Central memory CD4-positive, alpha-beta T cell (primary cell): Measurements from ENCODE around the gene COPS9.
A peak's percentile ranks its signal among the peaks of the same experiment; 100 is the strongest.

Experiments used
- DNase-seq: peaks from one replicate; pipeline ENCODE4 v3.0.0; 2022

The COPS9 gene

GRCh38 chr2:240147382-240147781, 11.3 kb upstream of the COPS9 start:
- no peak for DNase-seq

- DNase-seq = no peak
These were observed 10.6 kb upstream of the COPS9 start for GRCh38 chr2:240146627-240147278.

GRCh38 chr2:240146141-240146561, 10.0 kb upstream of the COPS9 start:
- no peak for DNase-seq

GRCh38 chr2:240145461-240145860, 9.4 kb upstream of the COPS9 start:
- no peak for DNase-seq

GRCh38 chr2:240144649-240145261, 8.7 kb upstream of the COPS9 start:
- no peak for DNase-seq

- peak; percentile 66 for DNase-seq
These were observed 7.9 kb upstream of the COPS9 start for GRCh38 chr2:240143801-240144648.

- no peak for DNase-seq
These were observed 7.2 kb upstream of the COPS9 start for GRCh38 chr2:240143276-240143675.

- no peak for DNase-seq
These were observed 6.8 kb upstream of the COPS9 start for GRCh38 chr2:240142859-240143258.

GRCh38 chr2:240142256-240142775, 6.2 kb upstream of the COPS9 start:
- no peak for DNase-seq

- no peak for DNase-seq
These were observed 5.6 kb upstream of the COPS9 start for GRCh38 chr2:240141736-240142135.

- DNase-seq = no peak
These were observed 4.8 kb upstream of the COPS9 start for GRCh38 chr2:240140920-240141319.

- no peak for DNase-seq
These were observed 4.4 kb upstream of the COPS9 start, which contains the start of gene OTOS for GRCh38 chr2:240140511-240140910. TSS of gene OTOS (minus strand) at chr2:240140658. CDS start at chr2:240140326, 332 bp downstream.

GRCh38 chr2:240139666-240140393, 3.7 kb upstream of the COPS9 start:
- DNase-seq = no peak

GRCh38 chr2:240139011-240139441, 2.9 kb upstream of the COPS9 start:
- DNase-seq = no peak

GRCh38 chr2:240138254-240138984, 2.3 kb upstream of the COPS9 start:
- no peak for DNase-seq

- DNase-seq = no peak
These were observed 1.6 kb upstream of the COPS9 start for GRCh38 chr2:240137596-240138253.

GRCh38 chr2:240136671-240137292, 677 bp upstream of the COPS9 start:
- DNase-seq = no peak

GRCh38 chr2:240135706-240136012, 446 bp downstream of the COPS9 start:
- no peak for DNase-seq

- DNase-seq = no peak
These were observed 1.1 kb downstream of the COPS9 start for GRCh38 chr2:240134956-240135520.

- DNase-seq = no peak
These were observed 1.6 kb downstream of the COPS9 start for GRCh38 chr2:240134466-240134865.

- DNase-seq = no peak
These were observed 2.7 kb downstream of the COPS9 start for GRCh38 chr2:240133401-240133800.
